Transverse colon (tissue), 3 donors: ENCODE measurements around the gene EMC1.

Source experiments
- EP300 ChIP-seq: sonication (generic); formaldehyde crosslinking; IDR thresholded peaks from one replicate; pipeline ENCODE4 v1.6.1; 2017; ENCODE audit warnings: antibody characterized with exemption, low read depth
- POLR2A ChIP-seq: fragments of 450-650 bp; IDR thresholded peaks from one replicate; pipeline ENCODE4 v1.6.1; 2016; ENCODE audit warnings: antibody characterized with exemption, mild to moderate bottlenecking, moderate library complexity
- TF ChIP-seq, protein P1 (sequence below), 5 experiments: fragments of 200-600 bp in 3 of 5; fragments of 450-650 bp in 2 of 5; sonication (generic) in 3 of 5; IDR thresholded peaks; 1 replicate in 2 of 5; 2 replicates in 3 of 5; pipeline ENCODE4 v1.5.1; 2016 to 2017; ENCODE audit warnings: antibody characterized with exemption in 5 of 5, inconsistent platforms in 3 of 5, mild to moderate bottlenecking in 2 of 5, moderate library complexity in 1 of 5

DNA sequence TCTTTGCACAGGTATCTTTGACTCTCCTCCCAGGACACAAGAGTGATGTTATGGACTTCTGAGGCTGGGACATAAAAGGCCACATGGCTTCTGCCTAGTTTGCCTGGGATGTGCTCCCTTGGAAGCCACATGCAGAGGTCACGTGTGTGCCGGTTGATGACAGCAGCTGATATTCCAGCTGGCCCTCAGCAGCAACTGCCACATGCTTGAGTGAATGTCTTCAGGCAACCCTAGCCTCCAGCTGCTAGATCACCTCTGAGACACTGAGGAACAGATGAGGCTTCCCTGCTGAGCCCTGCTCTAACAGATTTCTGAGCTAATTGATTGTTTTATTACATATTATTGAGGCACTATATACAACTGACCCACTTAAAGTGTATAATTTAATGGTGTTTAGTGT is 48.9 kb upstream of the EMC1 start:
- TF ChIP-seq, protein P1, sequence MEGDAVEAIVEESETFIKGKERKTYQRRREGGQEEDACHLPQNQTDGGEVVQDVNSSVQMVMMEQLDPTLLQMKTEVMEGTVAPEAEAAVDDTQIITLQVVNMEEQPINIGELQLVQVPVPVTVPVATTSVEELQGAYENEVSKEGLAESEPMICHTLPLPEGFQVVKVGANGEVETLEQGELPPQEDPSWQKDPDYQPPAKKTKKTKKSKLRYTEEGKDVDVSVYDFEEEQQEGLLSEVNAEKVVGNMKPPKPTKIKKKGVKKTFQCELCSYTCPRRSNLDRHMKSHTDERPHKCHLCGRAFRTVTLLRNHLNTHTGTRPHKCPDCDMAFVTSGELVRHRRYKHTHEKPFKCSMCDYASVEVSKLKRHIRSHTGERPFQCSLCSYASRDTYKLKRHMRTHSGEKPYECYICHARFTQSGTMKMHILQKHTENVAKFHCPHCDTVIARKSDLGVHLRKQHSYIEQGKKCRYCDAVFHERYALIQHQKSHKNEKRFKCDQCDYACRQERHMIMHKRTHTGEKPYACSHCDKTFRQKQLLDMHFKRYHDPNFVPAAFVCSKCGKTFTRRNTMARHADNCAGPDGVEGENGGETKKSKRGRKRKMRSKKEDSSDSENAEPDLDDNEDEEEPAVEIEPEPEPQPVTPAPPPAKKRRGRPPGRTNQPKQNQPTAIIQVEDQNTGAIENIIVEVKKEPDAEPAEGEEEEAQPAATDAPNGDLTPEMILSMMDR (IDR thresholded peaks at IDR 0.05): no peak
- TF ChIP-seq POLR2A (no peak), EP300 (no peak)
